Dendritic cell treated with granulocyte-macrophage colony-stimulating factor and Interleukin-4, amounts not matched to agents 40 ng/mL and 50 ng/mL, for 4 days (primary cell): ENCODE data around the gene HPRT1.

Source experiments
- H3K27ac Mint-ChIP-seq: one replicate; pipeline ENCODE4 v1.8.0; 2022; ENCODE audit warnings: mild to moderate bottlenecking, mixed read lengths
- H3K27me3 Mint-ChIP-seq: one replicate; pipeline ENCODE4 v1.8.0; 2022; ENCODE audit warnings: mild to moderate bottlenecking, mixed read lengths
- H3K36me3 Mint-ChIP-seq: one replicate; pipeline ENCODE4 v1.8.0; 2022; ENCODE audit warnings: low read depth, mixed read lengths
- H3K4me1 Mint-ChIP-seq: one replicate; pipeline ENCODE4 v1.8.0; 2022; ENCODE audit warnings: low read depth, mixed read lengths
- H3K4me3 Mint-ChIP-seq: one replicate; pipeline ENCODE4 v1.8.0; 2022; ENCODE audit warnings: mild to moderate bottlenecking, moderate library complexity, mixed read lengths
- H3K9me3 Mint-ChIP-seq: one replicate; pipeline ENCODE4 v1.8.0; 2022; ENCODE audit warnings: mixed read lengths
- intact Hi-C: fragments of 100-400 bp; cut with micrococcal nuclease; formaldehyde crosslinking; loops from one replicate; pipeline ENCODE4 v1.15.0; 2022

Gene HPRT1

DNA sequence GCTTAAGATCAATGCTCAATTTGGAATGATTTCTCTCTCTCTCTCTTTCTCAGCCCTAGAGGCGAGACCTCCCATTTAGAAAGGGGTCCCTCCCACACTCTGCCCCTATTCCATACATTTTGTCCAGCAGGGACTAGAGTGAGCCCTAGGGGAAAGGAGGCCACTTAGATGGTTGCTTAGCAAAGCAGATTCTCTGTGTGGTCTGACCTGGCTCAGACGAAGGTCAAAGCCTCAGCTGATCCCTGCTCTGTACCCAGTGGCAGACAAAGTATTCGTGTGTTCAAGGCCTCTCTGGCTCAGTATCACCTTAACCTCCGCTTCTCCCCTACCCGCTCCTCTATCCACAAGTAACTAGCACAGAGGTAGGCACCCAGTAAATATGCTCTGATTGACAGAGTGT is 78.4 kb downstream of the HPRT1 start:
- Mint-ChIP-seq H3K9me3 (no peaks in the 10 kb centered on the region), H3K4me3 (no peak overlapping the region), H3K27ac (no peak overlapping the region), H3K27me3 (peaks cover 1% of the 10 kb centered on the region), H3K4me1 (peaks cover 11% of the 10 kb centered on the region), H3K36me3 (no peaks in the 10 kb centered on the region)
- intact Hi-C loops, result no loop called here

DNA sequence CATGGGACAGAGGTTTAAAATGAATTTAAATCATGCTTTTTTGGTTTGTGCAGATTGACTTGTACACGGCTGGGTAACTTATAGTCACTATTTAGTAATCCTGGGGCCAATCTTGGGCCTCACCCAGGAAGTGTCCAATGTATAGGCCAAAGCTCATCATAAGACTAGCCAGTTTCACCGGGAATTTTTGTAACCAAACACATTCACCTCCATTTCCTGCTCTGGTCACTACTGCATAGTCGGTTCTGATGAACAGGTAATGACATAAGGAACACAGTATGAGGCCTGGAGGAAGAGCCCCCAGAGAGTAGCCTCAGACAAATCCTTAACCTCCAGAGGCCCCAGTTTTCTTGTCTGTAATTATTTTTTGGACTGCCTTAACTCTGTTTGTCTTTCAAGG is 81.9 kb downstream of the HPRT1 start:
- H3K4me3 Mint-ChIP-seq, result no peak overlapping the region
- H3K27me3 Mint-ChIP-seq, result peaks cover 23% of the 10 kb centered on the region
- H3K27ac Mint-ChIP-seq, result no peak overlapping the region
- peaks cover 18% of the 10 kb centered on the region for H3K36me3 Mint-ChIP-seq
- no peaks in the 10 kb centered on the region for H3K9me3 Mint-ChIP-seq
- peaks cover 8% of the 10 kb centered on the region for H3K4me1 Mint-ChIP-seq
- intact Hi-C loops, result no loop called here

DNA sequence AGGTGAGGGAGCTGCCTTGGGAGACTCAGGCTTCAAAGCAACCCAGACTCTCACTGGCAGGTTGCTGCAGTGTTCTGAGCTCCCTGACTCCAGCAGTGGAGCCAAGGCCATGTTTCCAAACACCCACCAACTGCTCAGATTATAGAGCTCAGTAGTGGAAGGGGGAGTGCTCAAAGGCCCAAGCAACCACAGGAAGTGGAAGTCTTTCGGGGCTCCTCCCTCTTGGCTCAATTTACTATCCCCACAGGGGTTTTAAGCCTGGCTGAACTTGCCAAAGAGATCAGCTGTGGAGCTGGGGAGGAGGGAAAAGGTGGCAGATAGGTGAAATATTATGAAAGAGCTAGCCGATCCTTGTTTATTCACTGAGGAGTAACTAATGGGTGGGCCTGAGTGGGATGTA is 82.5 kb downstream of the HPRT1 start:
- no peak overlapping the region for H3K27ac Mint-ChIP-seq
- H3K4me1 Mint-ChIP-seq, result peaks cover 6% of the 10 kb centered on the region
- no peaks in the 10 kb centered on the region for H3K9me3 Mint-ChIP-seq
- intact Hi-C loops, result no loop called here
- H3K27me3 Mint-ChIP-seq, result peaks cover 23% of the 10 kb centered on the region
- H3K36me3 Mint-ChIP-seq, result peaks cover 19% of the 10 kb centered on the region
- no peak overlapping the region for H3K4me3 Mint-ChIP-seq

GRCh38 chrX:134543288-134543687 is 83.3 kb downstream of the HPRT1 start:
- Mint-ChIP-seq H3K4me1 (peaks cover 7% of the 10 kb centered on the region), H3K4me3 (no peak overlapping the region), H3K9me3 (no peaks in the 10 kb centered on the region), H3K27ac (no peak overlapping the region), H3K36me3 (peaks cover 19% of the 10 kb centered on the region), H3K27me3 (peaks cover 23% of the 10 kb centered on the region)
- intact Hi-C loops, result no loop called here

DNA sequence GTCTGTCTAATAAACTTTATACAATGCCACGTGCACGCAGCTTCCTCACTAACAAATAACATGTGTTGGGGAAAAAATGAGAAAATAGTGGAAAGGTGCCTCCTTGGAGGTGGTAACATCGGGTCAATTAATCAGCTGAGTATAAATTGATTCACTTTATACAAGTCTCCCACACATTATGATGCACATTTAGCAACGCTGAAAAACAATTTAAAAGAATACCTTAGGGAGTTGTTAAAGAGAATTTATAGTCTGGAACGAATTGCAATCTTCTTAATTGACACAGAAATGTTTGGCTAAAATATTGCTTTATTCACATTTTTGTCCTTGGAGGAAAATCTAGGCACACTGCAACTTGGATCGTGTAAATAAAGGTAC is 84.2 kb downstream of the HPRT1 start:
- H3K4me1 Mint-ChIP-seq, result peaks cover 15% of the 10 kb centered on the region
- H3K9me3 Mint-ChIP-seq, result no peaks in the 10 kb centered on the region
- peaks cover 23% of the 10 kb centered on the region for H3K36me3 Mint-ChIP-seq
- intact Hi-C loops, result no loop called here
- no peak overlapping the region for H3K4me3 Mint-ChIP-seq
- H3K27me3 Mint-ChIP-seq, result peaks cover 29% of the 10 kb centered on the region
- no peak overlapping the region for H3K27ac Mint-ChIP-seq

GRCh38 chrX:134544513-134545151 is 84.7 kb downstream of the HPRT1 start:
- Mint-ChIP-seq H3K4me1 (peaks cover 19% of the 10 kb centered on the region), H3K4me3 (peak overlapping the region; percentile 20), H3K27ac (no peak overlapping the region), H3K36me3 (peaks cover 28% of the 10 kb centered on the region), H3K27me3 (peaks cover 32% of the 10 kb centered on the region), H3K9me3 (no peaks in the 10 kb centered on the region)
- intact Hi-C loops, result no loop called here

DNA sequence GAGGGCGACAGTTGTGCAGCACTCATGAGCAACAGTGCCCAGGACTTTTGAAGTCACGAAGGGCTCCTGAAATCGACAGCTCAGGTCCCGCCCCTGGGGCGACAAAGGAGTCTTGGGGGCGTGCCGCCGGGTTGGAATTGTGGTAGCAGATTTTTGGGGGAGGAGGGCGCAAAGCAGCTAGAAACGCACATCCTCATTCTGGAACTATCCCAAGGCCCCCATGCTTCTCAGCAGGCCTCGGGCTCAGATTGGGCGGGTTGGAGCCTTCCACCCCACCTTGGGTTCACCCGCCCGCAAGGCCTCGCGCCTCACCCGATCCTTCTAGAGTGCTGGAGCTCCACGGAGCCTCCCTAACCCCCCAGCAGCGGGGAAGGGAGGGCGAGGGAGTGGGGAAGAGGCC is 85.5 kb downstream of the HPRT1 start:
- Mint-ChIP-seq H3K4me1 (peaks cover 28% of the 10 kb centered on the region), H3K27me3 (peaks cover 39% of the 10 kb centered on the region), H3K36me3 (peaks cover 30% of the 10 kb centered on the region), H3K9me3 (no peaks in the 10 kb centered on the region), H3K4me3 (no peak overlapping the region), H3K27ac (no peak overlapping the region)
- intact Hi-C loops, result no loop called here

DNA sequence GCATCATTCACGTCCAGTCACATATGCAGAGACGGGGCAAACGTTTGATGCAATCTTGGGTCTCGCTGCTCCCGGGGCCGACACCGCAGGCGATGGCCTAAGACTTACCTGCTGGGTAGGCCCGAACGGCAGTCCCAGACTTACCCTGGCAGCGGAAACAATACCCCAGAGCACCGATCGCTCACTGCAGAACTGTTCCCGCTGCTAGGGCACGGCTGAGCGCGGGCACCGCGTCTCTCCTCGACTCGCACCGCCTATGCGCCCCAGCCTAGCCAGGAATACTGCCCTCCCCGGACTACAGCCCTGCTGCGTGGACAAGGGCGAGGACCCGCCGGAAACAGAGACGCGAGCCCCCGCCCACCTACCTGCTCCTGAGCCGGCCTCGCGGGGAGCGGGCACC is 86.2 kb downstream of the HPRT1 start:
- Mint-ChIP-seq H3K9me3 (no peaks in the 10 kb centered on the region), H3K27me3 (peaks cover 41% of the 10 kb centered on the region), H3K36me3 (peaks cover 30% of the 10 kb centered on the region), H3K4me1 (peaks cover 30% of the 10 kb centered on the region), H3K27ac (no peak overlapping the region), H3K4me3 (no peak overlapping the region)
- intact Hi-C loops, result no loop called here

DNA sequence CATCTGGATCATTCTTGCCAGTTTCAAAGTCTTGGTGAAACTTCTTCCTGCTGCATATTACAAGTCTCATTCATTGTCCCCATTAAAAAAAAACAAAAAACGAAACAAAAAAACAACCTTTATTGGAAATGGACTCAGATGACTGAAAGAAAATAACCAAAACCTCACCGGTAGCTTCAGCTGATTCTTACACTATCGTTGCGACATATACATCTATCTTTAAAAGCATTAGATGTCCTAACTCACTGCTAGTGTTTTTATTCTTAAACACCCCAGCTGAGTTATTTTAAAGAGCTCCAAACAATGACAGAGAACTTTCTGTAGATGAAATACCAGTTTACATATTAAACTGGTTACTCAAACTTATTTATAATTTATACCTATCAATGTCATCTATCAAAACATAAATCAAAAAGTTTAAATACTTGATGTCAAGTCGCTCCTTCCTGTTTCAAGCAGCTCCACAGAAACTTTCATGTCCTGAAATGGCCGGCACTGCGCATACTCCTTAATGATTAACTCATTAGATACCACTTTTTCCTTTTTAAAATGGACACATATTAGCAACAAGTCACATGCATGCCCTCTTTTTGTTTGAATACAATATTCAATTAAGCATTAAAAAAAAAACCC is 87.2 kb downstream of the HPRT1 start:
- no peaks in the 10 kb centered on the region for H3K9me3 Mint-ChIP-seq
- H3K27ac Mint-ChIP-seq, result no peak overlapping the region
- intact Hi-C loops, result no loop called here
- H3K27me3 Mint-ChIP-seq, result peaks cover 43% of the 10 kb centered on the region
- H3K4me3 Mint-ChIP-seq, result peak overlapping the region; percentile 32
- H3K36me3 Mint-ChIP-seq, result peaks cover 30% of the 10 kb centered on the region
- peaks cover 30% of the 10 kb centered on the region for H3K4me1 Mint-ChIP-seq

- peaks cover 45% of the 10 kb centered on the region for H3K27me3 Mint-ChIP-seq
- peak overlapping the region; percentile 95 for H3K4me3 Mint-ChIP-seq
- H3K9me3 Mint-ChIP-seq, result no peaks in the 10 kb centered on the region
- intact Hi-C loops, result no loop called here
- H3K36me3 Mint-ChIP-seq, result peaks cover 30% of the 10 kb centered on the region
- H3K4me1 Mint-ChIP-seq, result peaks cover 28% of the 10 kb centered on the region
- H3K27ac Mint-ChIP-seq, result peak overlapping the region; percentile 99
Observed at GRCh38 chrX:134548257-134549201, 88.6 kb downstream of the HPRT1 start.
